ENCODE measurements around the gene LCA5L. TPM values are rescaled to one million over a fixed set of nuclear protein-coding genes. Genes with fewer than 3 reads are reported as not detected.
"Not testable (repeated sequence)": the region's sequence is repeated elsewhere in the genome, so short reads cannot be mapped to it uniquely, and the experiment has no call there.

Gene LCA5L
- total and polyA plus RNA-seq, 9 donors, result 0.36 to 2.6 (median 0.93) TPM

DNA sequence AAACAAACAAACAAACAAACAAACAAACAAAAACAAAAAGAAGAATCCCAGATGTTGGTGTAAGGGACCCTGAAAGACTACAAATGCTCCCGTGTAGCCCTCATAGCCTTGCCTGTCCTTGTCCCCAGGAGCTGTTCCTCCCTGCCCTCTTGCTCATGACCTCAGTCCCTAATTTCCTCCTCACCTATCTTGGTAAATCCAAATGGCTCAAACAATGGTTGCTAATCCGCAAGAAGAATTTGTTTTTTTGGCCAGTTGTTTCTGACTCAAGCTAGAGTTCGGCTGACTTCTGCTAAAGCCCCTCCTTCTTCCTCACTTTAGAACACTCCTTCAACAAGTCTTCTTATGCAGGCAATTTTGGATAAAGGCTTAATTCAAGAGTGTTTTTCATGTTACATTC lies 15.6 kb downstream of the LCA5L start:
- 80% methylated on average over 1 of the region's 3 CpGs for WGBS (ENCODE audit: insufficient coverage)
- Histone ChIP-seq H3K27ac (ENCODE audit: low read length) (no peak overlapping the region), H3K4me1 (ENCODE audit: control insufficient read depth, insufficient read depth, low read length) (no peaks in the 10 kb centered on the region), H3K4me3 (ENCODE audit: low read length) (no peak overlapping the region), H3K36me3 (ENCODE audit: control insufficient read depth, insufficient read depth, low read length) (no peaks in the 10 kb centered on the region), H3K9me3 (replicated peaks; ENCODE audit: control insufficient read depth, low read depth, low read length) (no peaks in the 10 kb centered on the region), H3K27me3 (ENCODE audit: control insufficient read depth, insufficient read depth, low read length) (no peaks in the 10 kb centered on the region)
- DNase-seq, result no peak

DNA sequence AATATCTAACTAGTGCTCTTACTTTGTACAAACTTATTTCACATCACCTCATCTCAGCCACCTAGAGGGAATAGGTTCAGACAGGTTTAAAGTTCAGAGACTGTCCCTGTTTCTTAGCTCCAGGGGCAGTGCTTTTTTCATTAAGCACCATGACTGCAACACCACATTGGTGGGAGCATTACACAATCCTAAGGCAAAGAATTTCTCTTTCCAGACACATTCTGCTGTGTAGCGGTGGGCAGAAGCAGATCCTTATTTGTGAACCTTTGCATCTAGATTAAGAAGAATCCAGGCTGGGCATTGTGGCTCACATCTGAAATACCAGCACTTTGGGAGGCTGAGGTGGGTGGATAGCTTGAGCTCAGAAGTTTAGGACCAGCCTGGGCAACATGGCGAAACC lies 16.1 kb downstream of the LCA5L start:
- no peaks in the 10 kb centered on the region for H3K36me3 ChIP-seq (ENCODE audit: control insufficient read depth, insufficient read depth, low read length)
- H3K4me3 ChIP-seq (ENCODE audit: low read length), result no peak overlapping the region
- no peaks in the 10 kb centered on the region for H3K4me1 ChIP-seq (ENCODE audit: control insufficient read depth, insufficient read depth, low read length)
- WGBS (ENCODE audit: insufficient coverage), result 100% methylated on average over 1 of the region's 2 CpGs
- H3K27ac ChIP-seq (ENCODE audit: low read length), result no peak overlapping the region
- no peaks in the 10 kb centered on the region for H3K27me3 ChIP-seq (ENCODE audit: control insufficient read depth, insufficient read depth, low read length)
- no peak for DNase-seq
- H3K9me3 ChIP-seq (replicated peaks; ENCODE audit: control insufficient read depth, low read depth, low read length), result no peaks in the 10 kb centered on the region

DNA sequence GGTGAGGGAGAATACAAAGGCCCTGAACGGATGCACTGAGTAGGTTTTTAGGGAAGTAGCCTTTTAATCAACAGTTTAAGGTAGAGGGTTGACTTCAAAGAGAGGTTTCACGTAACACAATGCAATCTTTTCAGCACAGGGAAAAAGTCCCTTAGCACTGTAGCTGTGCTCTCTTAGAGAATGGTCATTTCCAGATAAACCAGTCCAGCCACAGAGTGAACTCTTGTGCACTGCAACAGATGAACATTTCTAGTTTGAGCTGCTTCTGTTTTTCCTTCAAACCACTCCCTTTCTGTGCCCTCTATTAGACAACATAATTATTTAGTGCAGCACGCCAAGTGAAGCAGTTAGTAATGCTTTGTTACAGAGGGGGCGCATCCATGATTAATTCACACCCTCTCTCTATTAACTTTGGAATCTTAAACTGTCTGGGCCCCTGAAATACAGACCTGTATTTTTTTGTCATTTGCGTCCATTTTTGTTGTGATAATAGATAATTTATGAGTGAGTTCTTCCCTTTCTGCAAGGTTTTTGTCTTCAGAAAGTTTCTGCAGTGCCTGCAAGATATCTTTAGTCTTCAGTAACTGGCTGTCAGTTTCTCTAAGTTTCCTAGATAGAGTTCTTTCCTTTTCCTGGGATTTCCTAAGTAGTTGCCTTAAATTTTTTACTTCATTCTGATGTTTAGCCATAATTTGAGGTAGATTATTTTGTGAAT lies 22.9 kb downstream of the LCA5L start:
- 27% methylated on average over 2 of the region's 5 CpGs for WGBS (ENCODE audit: insufficient coverage)
- Histone ChIP-seq H3K9me3 (replicated peaks; ENCODE audit: control insufficient read depth, low read depth, low read length) (no peaks in the 10 kb centered on the region), H3K4me3 (ENCODE audit: low read length) (no peak overlapping the region), H3K27ac (ENCODE audit: low read length) (no peak overlapping the region), H3K4me1 (ENCODE audit: control insufficient read depth, insufficient read depth, low read length) (no peaks in the 10 kb centered on the region), H3K27me3 (ENCODE audit: control insufficient read depth, insufficient read depth, low read length) (no peaks in the 10 kb centered on the region), H3K36me3 (ENCODE audit: control insufficient read depth, insufficient read depth, low read length) (no peaks in the 10 kb centered on the region)
- no peak for DNase-seq

DNA sequence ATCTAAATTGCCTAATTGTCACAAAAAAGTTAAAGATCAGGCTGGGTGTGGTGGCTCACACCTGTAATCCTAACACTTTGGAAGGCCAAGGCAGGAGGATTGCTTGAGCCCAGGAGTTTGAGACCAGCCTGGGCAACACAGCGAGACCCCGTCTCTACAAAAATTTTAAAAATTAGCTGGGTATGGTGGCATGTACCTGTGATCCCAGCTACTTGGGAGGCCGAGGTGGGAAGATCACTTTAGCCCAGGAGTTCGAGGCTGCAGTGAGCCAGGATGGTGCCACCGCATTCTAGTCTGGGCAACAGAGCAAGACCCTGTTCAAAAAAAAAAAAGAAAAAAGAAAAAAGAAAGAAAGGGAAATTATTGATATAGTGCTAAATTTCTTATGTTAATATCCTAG lies 26.4 kb downstream of the LCA5L start:
- H3K36me3 ChIP-seq (ENCODE audit: control insufficient read depth, insufficient read depth, low read length); H3K4me1 ChIP-seq (ENCODE audit: control insufficient read depth, insufficient read depth, low read length); DNase-seq: not testable (repeated sequence)

DNA sequence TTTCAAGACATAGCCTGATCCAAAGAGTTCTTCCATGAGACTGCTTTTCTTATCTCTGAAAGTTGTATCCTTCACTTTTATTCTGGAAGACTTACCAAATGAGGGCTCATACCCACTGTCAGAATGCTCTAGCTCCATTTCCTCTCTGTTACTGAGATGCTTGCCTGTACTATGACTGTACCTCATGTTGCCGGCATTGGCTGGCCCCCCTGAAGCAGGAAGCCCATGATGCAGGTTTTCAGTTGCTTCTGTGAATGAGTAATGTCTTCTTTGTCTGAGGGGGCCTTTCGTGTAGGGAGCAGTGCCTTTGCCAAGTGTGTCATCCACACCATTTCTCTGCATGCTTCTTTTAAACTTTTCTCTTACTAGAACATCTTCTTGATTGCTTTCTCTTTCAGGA lies 39.5 kb downstream of the LCA5L start:
- Histone ChIP-seq H3K27me3 (ENCODE audit: control insufficient read depth, insufficient read depth, low read length) (no peaks in the 10 kb centered on the region), H3K9me3 (replicated peaks; ENCODE audit: control insufficient read depth, low read depth, low read length) (peaks cover 8% of the 10 kb centered on the region), H3K4me3 (ENCODE audit: low read length) (no peak overlapping the region), H3K36me3 (ENCODE audit: control insufficient read depth, insufficient read depth, low read length) (peaks cover 24% of the 10 kb centered on the region), H3K4me1 (ENCODE audit: control insufficient read depth, insufficient read depth, low read length) (no peaks in the 10 kb centered on the region), H3K27ac (ENCODE audit: low read length) (no peak overlapping the region)
- no peak for DNase-seq
- WGBS (ENCODE audit: insufficient coverage), result no CpG with 5 or more reads among the region's 2 CpGs

More for the DNA sequence above, 26.4 kb downstream of the LCA5L start:
- WGBS (ENCODE audit: insufficient coverage), result 100% methylated on average over 5 of the region's 5 CpGs
- not testable (repeated sequence) for H3K27ac ChIP-seq (ENCODE audit: low read length); H3K4me3 ChIP-seq (ENCODE audit: low read length); H3K27me3 ChIP-seq (ENCODE audit: control insufficient read depth, insufficient read depth, low read length); H3K9me3 ChIP-seq (replicated peaks; ENCODE audit: control insufficient read depth, low read depth, low read length)

DNA sequence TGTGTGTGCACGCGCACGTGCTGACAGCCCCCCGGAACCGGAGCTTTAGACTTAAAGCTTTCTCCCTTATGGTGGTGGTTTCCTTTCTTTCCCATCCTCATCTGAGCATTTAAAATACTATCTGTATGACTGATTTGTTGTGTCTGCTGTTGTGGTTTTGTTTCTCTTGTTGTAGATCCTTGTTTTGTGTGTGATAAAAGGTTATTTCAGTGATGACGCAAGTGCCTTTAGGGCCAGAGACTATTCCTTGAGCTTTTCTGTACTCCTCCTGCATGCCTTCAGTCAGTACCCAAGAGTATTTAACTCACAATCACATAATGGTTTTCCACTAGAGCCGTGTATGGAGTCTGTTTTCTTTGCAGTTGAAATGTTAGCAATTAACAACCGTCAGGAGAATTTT lies 45.4 kb downstream of the LCA5L start:
- 0% methylated on average over 1 of the region's 8 CpGs for WGBS (ENCODE audit: insufficient coverage)
- peaks cover 17% of the 10 kb centered on the region for H3K36me3 ChIP-seq (ENCODE audit: control insufficient read depth, insufficient read depth, low read length)

DNA sequence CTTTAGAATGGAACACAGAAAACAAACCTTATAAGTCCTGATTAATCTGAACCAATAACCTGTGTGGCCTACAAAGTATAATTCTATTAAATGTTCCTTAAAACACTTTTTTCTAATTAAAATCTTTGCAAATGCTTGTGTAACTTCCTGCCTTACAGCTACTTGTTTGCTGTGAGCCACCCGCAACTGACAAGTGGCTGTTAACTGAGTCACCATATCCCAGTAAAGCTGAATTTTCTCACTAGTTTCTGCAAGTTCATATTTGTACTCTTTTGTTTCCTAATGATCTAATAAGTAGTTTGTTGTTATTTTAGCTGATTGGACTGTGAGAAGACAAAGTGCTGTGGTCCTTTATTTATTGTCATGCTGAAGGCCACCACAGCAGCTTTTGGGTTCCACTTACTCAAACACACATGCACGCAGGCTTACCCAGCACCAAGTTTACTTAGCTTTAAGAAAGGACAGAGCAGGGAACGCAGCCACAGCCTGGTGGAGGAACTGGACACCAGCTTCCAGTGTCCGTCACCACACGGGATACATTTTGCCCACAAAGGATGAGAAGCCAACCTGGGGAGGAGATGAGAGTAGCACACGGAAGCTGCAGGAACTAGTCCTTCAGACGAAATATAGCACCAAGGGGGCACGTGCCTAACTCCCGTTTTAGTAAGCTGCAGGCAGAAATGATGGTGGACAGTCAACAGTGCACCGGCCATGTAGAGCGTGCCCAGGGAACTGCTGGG lies 47.8 kb downstream of the LCA5L start:
- no peaks in the 10 kb centered on the region for H3K4me1 ChIP-seq (ENCODE audit: control insufficient read depth, insufficient read depth, low read length)
- no peaks in the 10 kb centered on the region for H3K9me3 ChIP-seq (replicated peaks; ENCODE audit: control insufficient read depth, low read depth, low read length)
- H3K36me3 ChIP-seq (ENCODE audit: control insufficient read depth, insufficient read depth, low read length), result peaks cover 32% of the 10 kb centered on the region
- no peak overlapping the region for H3K4me3 ChIP-seq (ENCODE audit: low read length)
- 92% methylated on average over 10 of the region's 11 CpGs for WGBS (ENCODE audit: insufficient coverage)
- no peak for DNase-seq
- H3K27me3 ChIP-seq (ENCODE audit: control insufficient read depth, insufficient read depth, low read length), result no peaks in the 10 kb centered on the region
- no peak overlapping the region for H3K27ac ChIP-seq (ENCODE audit: low read length)

More for the DNA sequence above, 45.4 kb downstream of the LCA5L start:
- Histone ChIP-seq H3K4me3 (ENCODE audit: low read length) (no peak overlapping the region), H3K27ac (ENCODE audit: low read length) (no peak overlapping the region), H3K4me1 (ENCODE audit: control insufficient read depth, insufficient read depth, low read length) (no peaks in the 10 kb centered on the region), H3K9me3 (replicated peaks; ENCODE audit: control insufficient read depth, low read depth, low read length) (no peaks in the 10 kb centered on the region), H3K27me3 (ENCODE audit: control insufficient read depth, insufficient read depth, low read length) (no peaks in the 10 kb centered on the region)
- no peak for DNase-seq

DNA sequence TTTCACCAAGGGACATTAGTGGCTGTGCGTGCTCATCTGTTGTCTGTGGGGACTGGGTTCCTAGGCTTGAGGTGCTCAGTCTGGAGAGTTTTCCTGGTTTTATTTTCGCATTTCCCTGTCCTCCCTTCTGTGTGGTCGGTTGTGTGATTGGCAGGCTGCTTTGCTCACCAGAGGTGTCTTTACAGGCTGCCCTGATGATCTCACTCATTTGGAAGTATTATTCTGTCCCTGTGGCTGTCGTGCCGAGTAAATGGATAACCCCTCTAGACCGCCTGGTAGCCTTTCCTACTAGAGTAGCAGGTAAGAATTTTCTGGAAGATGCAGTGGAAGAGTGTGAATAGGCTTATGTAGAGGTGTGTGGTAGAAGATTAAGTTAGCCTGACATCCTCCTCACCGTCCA lies 52.6 kb downstream of the LCA5L start:
- H3K36me3 ChIP-seq (ENCODE audit: control insufficient read depth, insufficient read depth, low read length), result peaks cover 47% of the 10 kb centered on the region
- no peak for DNase-seq
- no peak overlapping the region for H3K4me3 ChIP-seq (ENCODE audit: low read length)
- peaks cover 9% of the 10 kb centered on the region for H3K4me1 ChIP-seq (ENCODE audit: control insufficient read depth, insufficient read depth, low read length)
- WGBS (ENCODE audit: insufficient coverage), result 100% methylated on average over 1 of the region's 7 CpGs
- no peaks in the 10 kb centered on the region for H3K27me3 ChIP-seq (ENCODE audit: control insufficient read depth, insufficient read depth, low read length)
- H3K27ac ChIP-seq (ENCODE audit: low read length), result no peak overlapping the region
- no peaks in the 10 kb centered on the region for H3K9me3 ChIP-seq (replicated peaks; ENCODE audit: control insufficient read depth, low read depth, low read length)

DNA sequence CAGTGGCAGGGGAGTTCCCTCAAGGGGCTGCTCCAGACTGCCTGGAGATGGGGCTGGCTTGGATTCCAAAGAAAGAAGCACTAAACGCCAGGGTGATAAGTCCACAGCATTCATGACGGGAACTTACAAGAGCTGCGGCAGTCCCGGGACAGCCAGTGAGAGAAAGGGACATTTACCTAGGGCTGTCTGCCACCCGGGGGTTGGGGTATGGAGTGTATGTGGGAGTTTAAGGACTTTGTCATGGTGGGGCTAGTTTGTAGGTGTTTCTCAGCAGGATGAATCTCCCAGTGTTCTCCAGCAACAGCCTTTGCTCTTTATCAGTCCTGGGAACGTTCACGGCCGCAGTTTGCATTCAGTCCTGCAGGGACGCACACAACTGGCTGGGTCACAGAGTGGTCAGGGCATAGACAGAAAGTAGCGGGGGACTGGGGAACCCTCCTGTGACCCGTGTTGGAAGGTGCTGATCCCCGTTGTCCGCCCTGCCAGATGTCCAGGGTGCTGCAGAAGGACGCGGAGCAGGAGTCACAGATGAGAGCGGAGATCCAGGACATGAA lies 55.3 kb downstream of the LCA5L start:
- DNase-seq, result no peak
- no peaks in the 10 kb centered on the region for H3K9me3 ChIP-seq (replicated peaks; ENCODE audit: control insufficient read depth, low read depth, low read length)
- WGBS (ENCODE audit: insufficient coverage), result 69% methylated on average over 16 of the region's 16 CpGs
- H3K36me3 ChIP-seq (ENCODE audit: control insufficient read depth, insufficient read depth, low read length), result peaks cover 35% of the 10 kb centered on the region
- no peaks in the 10 kb centered on the region for H3K27me3 ChIP-seq (ENCODE audit: control insufficient read depth, insufficient read depth, low read length)
- peaks cover 22% of the 10 kb centered on the region for H3K4me1 ChIP-seq (ENCODE audit: control insufficient read depth, insufficient read depth, low read length)
- H3K4me3 ChIP-seq (ENCODE audit: low read length), result no peak overlapping the region
- no peak overlapping the region for H3K27ac ChIP-seq (ENCODE audit: low read length)

DNA sequence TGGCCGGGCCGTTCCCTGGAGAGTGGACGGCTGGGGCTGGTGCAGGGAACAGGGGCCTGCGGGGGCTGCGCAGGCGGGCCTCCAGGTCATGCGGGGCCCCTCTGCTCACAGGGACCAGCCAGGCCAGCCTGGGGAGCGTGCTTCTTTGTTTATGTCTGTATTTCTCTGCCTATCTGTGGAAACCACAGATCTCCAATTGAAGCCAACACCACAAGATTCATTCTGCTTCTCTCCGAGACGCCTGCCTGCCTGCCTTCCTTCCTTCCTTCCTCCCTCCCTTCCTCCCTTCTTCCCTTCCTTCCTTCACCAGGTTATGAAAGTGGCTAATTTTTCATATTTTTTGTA lies 56.8 kb downstream of the LCA5L start:
- no peaks in the 10 kb centered on the region for H3K27me3 ChIP-seq (ENCODE audit: control insufficient read depth, insufficient read depth, low read length)
- H3K27ac ChIP-seq (ENCODE audit: low read length), result no peak overlapping the region
- H3K36me3 ChIP-seq (ENCODE audit: control insufficient read depth, insufficient read depth, low read length), result peaks cover 29% of the 10 kb centered on the region
- WGBS (ENCODE audit: insufficient coverage), result 0% methylated on average over 7 of the region's 10 CpGs
- DNase-seq, result no peak
- H3K9me3 ChIP-seq (replicated peaks; ENCODE audit: control insufficient read depth, low read depth, low read length), result no peaks in the 10 kb centered on the region
- peaks cover 26% of the 10 kb centered on the region for H3K4me1 ChIP-seq (ENCODE audit: control insufficient read depth, insufficient read depth, low read length)
- peak overlapping the region; percentile 43 for H3K4me3 ChIP-seq (ENCODE audit: low read length)
